H1 (cell line): ENCODE measurements around the gene EPN2. TPM values are rescaled to one million over a fixed set of nuclear protein-coding genes. Genes with fewer than 3 reads are reported as not detected.
"Not testable (repeated sequence)": the region's sequence is repeated elsewhere in the genome, so short reads cannot be mapped to it uniquely, and the experiment has no call there.

ENCODE experiments used
- CTCF ChIA-PET: fragments of 300-600 bp; sonication (Branson Sonifier 250); formaldehyde crosslinking; loops from one replicate; lab custom pipeline; 2021; ENCODE audit not compliant: partially characterized antibody; lab: Charles Lee
- POLR2A ChIA-PET: fragments of 300-600 bp; sonication (Branson Sonifier 250); formaldehyde crosslinking; loops from one replicate; lab custom pipeline; 2021; ENCODE audit warnings: inconsistent platforms; ENCODE audit not compliant: partially characterized antibody; lab: Charles Lee
- DNase-seq, 2 experiments: peaks; one replicate each; pipeline versions ENCODE4 v3.0.0 to v3.0.0-alpha.2; 2010 to 2022; ENCODE audit warnings: low spot score in 2 of 2, low read depth in 1 of 2, mixed read lengths in 1 of 2
- FAIRE-seq: peaks from 2 replicates; lab custom pipeline; 2011; peaks lifted over from hg19 to GRCh38; lab: Jason Lieb, UNC
- H2AFZ ChIP-seq: 2 replicates; pipeline ENCODE4 v1.8.1; 2012; ENCODE audit warnings: low read length, inconsistent platforms
- H2AK5ac ChIP-seq: 2 replicates; pipeline ENCODE4 v1.6.1; 2013; ENCODE audit warnings: low read depth, low read length
- H2BK120ac ChIP-seq: replicated peaks from 2 replicates; pipeline ENCODE3; 2013; ENCODE audit warnings: low read depth, low read length, inconsistent platforms
- H2BK12ac ChIP-seq: 2 replicates; pipeline ENCODE4 v1.6.1; 2013; ENCODE audit warnings: low read depth, low read length
- H2BK15ac ChIP-seq: 2 replicates; pipeline ENCODE4 v1.6.1; 2013; ENCODE audit warnings: low read length
- H2BK20ac ChIP-seq: 2 replicates; pipeline ENCODE4 v1.6.1; 2013; ENCODE audit warnings: low read length
- H2BK5ac ChIP-seq: 2 replicates; pipeline ENCODE4 v1.6.1; 2013; ENCODE audit warnings: low read depth, low read length
- H3K14ac ChIP-seq: 2 replicates; pipeline ENCODE4 v1.6.1; 2013; ENCODE audit warnings: inconsistent platforms; ENCODE audit not compliant: insufficient read length
- H3K18ac ChIP-seq: 2 replicates; pipeline ENCODE4 v1.6.1; 2013; ENCODE audit warnings: low read length; ENCODE audit errors: extremely low read depth
- H3K23ac ChIP-seq: 2 replicates; pipeline ENCODE4 v1.6.1; 2013; ENCODE audit warnings: inconsistent platforms; ENCODE audit not compliant: insufficient read length
- H3K23me2 ChIP-seq: 2 replicates; pipeline ENCODE4 v1.6.1; 2013; ENCODE audit warnings: low read depth, low read length
- H3K27ac ChIP-seq: 2 replicates; pipeline ENCODE4 v1.6.1; 2011; ENCODE audit warnings: low read depth, low read length, inconsistent platforms
- H3K27me3 ChIP-seq, 4 experiments: replicated peaks in 1 of 4; 1 replicate in 1 of 4; 2 replicates in 3 of 4; pipeline versions ENCODE4 v1.6.1 to v1.8.1; 2011 to 2013; ENCODE audit warnings: low read length in 3 of 4, mild to moderate bottlenecking in 3 of 4, inconsistent platforms in 2 of 4, mixed read lengths in 2 of 4, moderate library complexity in 1 of 4; ENCODE audit not compliant: control insufficient read depth in 3 of 4, insufficient read depth in 3 of 4; ENCODE audit errors: extremely low read depth in 1 of 4
- H3K36me3 ChIP-seq, 4 experiments: 2 replicates each; pipeline versions ENCODE4 v1.6.1 to v1.8.1; 2011 to 2013; ENCODE audit warnings: mild to moderate bottlenecking in 4 of 4, low read length in 3 of 4, moderate library complexity in 2 of 4, control low read depth in 1 of 4, inconsistent platforms in 1 of 4; ENCODE audit not compliant: insufficient read depth in 4 of 4, control insufficient read depth in 2 of 4
- H3K4ac ChIP-seq: replicated peaks from 2 replicates; pipeline ENCODE3; 2013; ENCODE audit warnings: low read length, low read depth, mixed read lengths, inconsistent platforms; ENCODE audit not compliant: insufficient read length
- H3K4me1 ChIP-seq, 4 experiments: replicated peaks in 1 of 4; 1 replicate in 1 of 4; 2 replicates in 3 of 4; pipeline versions ENCODE4 v1.6.1 to v1.8.1; 2011 to 2013; ENCODE audit warnings: low read length in 3 of 4, inconsistent platforms in 2 of 4, mixed read lengths in 1 of 4; ENCODE audit not compliant: insufficient read depth in 4 of 4, control insufficient read depth in 3 of 4
- H3K4me2 ChIP-seq, 2 experiments: 2 replicates each; pipeline versions ENCODE4 v1.6.1 to v1.8.1; 2011 to 2013; ENCODE audit warnings: low read depth in 2 of 2, low read length in 2 of 2, control low read depth in 1 of 2, inconsistent platforms in 1 of 2, mild to moderate bottlenecking in 1 of 2; ENCODE audit not compliant: insufficient read depth in 1 of 2
- H3K4me3 ChIP-seq, 4 experiments: fragments of 200-600, 300-600 bp in 1 of 4; sonication (generic), shearing (Covaris generic), sonication (Bioruptor Twin) in 1 of 4; 2 replicates each; pipeline versions ENCODE4 v1.5.1 to v1.8.1; 2011 to 2016; ENCODE audit warnings: low read length in 4 of 4, low read depth in 3 of 4, control low read depth in 2 of 4, inconsistent platforms in 2 of 4, mild to moderate bottlenecking in 2 of 4, mixed read lengths in 1 of 4, moderate library complexity in 1 of 4; ENCODE audit not compliant: insufficient read depth in 2 of 4; ENCODE audit errors: extremely low read depth in 1 of 4
- H3K56ac ChIP-seq: replicated peaks from 2 replicates; pipeline ENCODE3; 2013; ENCODE audit warnings: low read depth, mild to moderate bottlenecking, mixed read lengths, low read length, inconsistent platforms; ENCODE audit not compliant: insufficient read length
- H3K79me1 ChIP-seq: 2 replicates; pipeline ENCODE4 v1.6.1; 2013; ENCODE audit warnings: low read depth, low read length, control low read depth
- H3K79me2 ChIP-seq, 2 experiments: 2 replicates each; pipeline versions ENCODE4 v1.6.1 to v1.8.1; 2012 to 2013; ENCODE audit warnings: low read length in 2 of 2, mild to moderate bottlenecking in 2 of 2, inconsistent platforms in 1 of 2; ENCODE audit not compliant: insufficient read depth in 2 of 2, control insufficient read depth in 1 of 2
- H3K9ac ChIP-seq, 4 experiments: replicated peaks in 1 of 4; 1 replicate in 1 of 4; 2 replicates in 3 of 4; pipeline versions ENCODE4 v1.6.1 to v1.8.1; 2011 to 2013; ENCODE audit warnings: low read depth in 3 of 4, low read length in 3 of 4, control low read depth in 2 of 4, mild to moderate bottlenecking in 2 of 4, moderate library complexity in 2 of 4, inconsistent platforms in 1 of 4; ENCODE audit errors: extremely low read depth in 1 of 4
- H3K9me3 ChIP-seq, 2 experiments: 2 replicates each; pipeline versions ENCODE4 v1.6.1 to v1.8.1; 2012 to 2013; ENCODE audit warnings: mild to moderate bottlenecking in 2 of 2, moderate library complexity in 2 of 2, control low read depth in 1 of 2, inconsistent platforms in 1 of 2, low read depth in 1 of 2, low read length in 1 of 2, mixed read lengths in 1 of 2; ENCODE audit not compliant: insufficient read depth in 2 of 2
- H4K20me1 ChIP-seq, 2 experiments: replicated peaks in 1 of 2; 2 replicates each; pipeline versions ENCODE3 to v1.8.1; 2011 to 2013; ENCODE audit warnings: inconsistent platforms in 2 of 2, low read length in 2 of 2, mild to moderate bottlenecking in 1 of 2; ENCODE audit not compliant: insufficient read depth in 2 of 2, control insufficient read depth in 1 of 2
- H4K5ac ChIP-seq: 2 replicates; pipeline ENCODE4 v1.6.1; 2013; ENCODE audit warnings: low read length, low read depth, mixed read lengths, inconsistent platforms; ENCODE audit not compliant: insufficient read length
- H4K8ac ChIP-seq: 2 replicates; pipeline ENCODE4 v1.8.0; 2013; ENCODE audit warnings: mild to moderate bottlenecking, moderate library complexity, low read length, inconsistent platforms; ENCODE audit not compliant: insufficient read depth; ENCODE audit errors: extremely low read depth
- H4K91ac ChIP-seq: replicated peaks from 2 replicates; pipeline ENCODE3; 2013; ENCODE audit warnings: low read length, mixed read lengths, inconsistent platforms; ENCODE audit not compliant: insufficient read length
- WGBS, 2 experiments: shearing (Covaris generic) in 1 of 2; methylation state at CpG; one replicate each; pipeline versions ENCODE4 v1.1.6 to v1.1.7; 2013 to 2015; ENCODE audit warnings: low lambda C conversion rate in 2 of 2, mixed read lengths in 2 of 2, inconsistent platforms in 1 of 2, low coverage in 1 of 2, missing lambda C conversion rate in 1 of 2; ENCODE audit not compliant: insufficient replicate concordance in 2 of 2, insufficient coverage in 1 of 2, insufficient read length in 1 of 2; ENCODE audit errors: extremely low coverage in 1 of 2, missing lambda C conversion rate in 1 of 2; 5-methylcytosine and 5-hydroxymethylcytosine counted together
- polyA plus RNA-seq, 7 experiments: library from polyadenylated mRNA; depleted of rRNA in 3 of 7; stranded (reverse) in 5 of 7; unstranded in 2 of 7; fragments of >200 nt in 5 of 7; fragments of 200-250 nt in 2 of 7; gene quantifications; 1 replicate in 5 of 7; 2 replicates in 1 of 7; 4 replicates in 1 of 7; pipeline versions ENCODE4 v1.2.1 to v1.2.3, GENCODE V29; 2011 to 2013; ENCODE audit warnings: missing spikeins in 2 of 7, mixed read lengths in 2 of 7
- total RNA-seq: library from RNA; stranded (reverse); fragmentation: NEBNext Ultra II Directional; extraction: Animal tissue kit (Norgen Biotek cat#: 25700); gene quantifications from 2 replicates; pipeline ENCODE4 v1.2.1, GENCODE V29; 2021

Gene EPN2
- total and polyA plus RNA-seq, 2 of the 8 experiments (the other 6 are each of a cell fraction or from before 2014, with no cell fraction given) = 28.7 to 55.8 TPM

DNA sequence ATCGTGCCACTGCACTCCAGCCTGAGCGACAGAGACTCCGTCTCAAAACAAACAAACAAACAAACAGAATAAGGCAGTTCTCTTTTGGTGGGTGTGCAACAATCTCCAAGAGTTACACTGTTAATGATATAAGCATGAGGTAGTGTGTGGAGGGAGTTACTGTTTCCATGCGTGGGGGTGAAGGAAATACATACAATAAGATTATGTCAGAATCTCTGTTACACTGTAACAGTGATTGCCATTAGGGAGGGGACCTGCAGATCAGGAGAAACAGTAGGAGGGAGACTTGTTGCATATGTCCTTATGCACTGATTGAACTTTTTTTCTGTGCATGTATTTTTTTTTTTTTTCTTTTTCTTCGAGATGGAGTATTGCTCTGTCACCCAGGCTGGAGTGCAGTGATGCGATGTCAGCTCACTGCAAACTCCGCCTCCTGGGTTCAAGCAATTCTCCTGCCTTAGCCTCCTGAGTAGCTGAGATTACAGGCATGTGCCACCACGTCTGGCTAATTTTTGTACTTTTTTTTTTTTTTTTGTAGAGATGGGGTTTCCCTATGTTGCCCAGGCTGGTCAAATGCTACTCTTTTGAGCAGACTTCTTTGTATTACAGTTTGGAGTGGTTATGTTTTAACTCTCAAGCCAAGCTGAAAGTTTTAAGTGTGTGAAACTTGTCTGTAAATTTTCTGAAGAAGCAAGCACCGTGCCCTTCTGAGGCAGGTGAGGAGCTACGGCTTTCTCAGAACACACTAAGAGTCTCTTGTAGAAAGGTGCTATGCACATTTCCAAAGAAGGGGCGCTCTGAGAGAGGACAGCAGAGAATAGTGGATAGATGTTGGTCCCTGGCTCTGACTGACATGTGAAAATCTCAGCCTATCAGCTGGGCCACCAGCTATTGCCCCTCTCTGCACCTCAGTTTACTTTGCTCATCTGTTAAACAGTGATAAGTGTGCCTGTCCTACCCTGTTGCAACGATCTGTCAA, 10.3 kb upstream of the EPN2 start:
- H3K9ac ChIP-seq, H2BK12ac ChIP-seq, H3K79me2 ChIP-seq, H2BK15ac ChIP-seq, H3K4me3 ChIP-seq, H2BK20ac ChIP-seq, H3K23ac ChIP-seq, H3K4ac ChIP-seq, H3K23me2 ChIP-seq, H2AFZ ChIP-seq, H3K4me1 ChIP-seq, H2BK120ac ChIP-seq, H3K18ac ChIP-seq, H3K36me3 ChIP-seq, H2AK5ac ChIP-seq, DNase-seq, H3K56ac ChIP-seq, POLR2A ChIA-PET, H3K9me3 ChIP-seq, H3K79me1 ChIP-seq, H4K91ac ChIP-seq, H3K27ac ChIP-seq, CTCF ChIA-PET, H2BK5ac ChIP-seq, H4K5ac ChIP-seq, H3K27me3 ChIP-seq, H4K8ac ChIP-seq, FAIRE-seq, H4K20me1 ChIP-seq, H3K14ac ChIP-seq, H3K4me2 ChIP-seq: not testable (repeated sequence)
- no CpG with 5 or more reads among the region's 12 CpGs for WGBS, 2 experiments
